Mesendoderm (in vitro differentiated cells): Measurements from ENCODE around the gene PRMT3.

Experiments used
- DNase-seq: peaks from one replicate; pipeline ENCODE4 v3.0.0; 2013
- H2AK5ac ChIP-seq: 2 replicates; pipeline ENCODE4 v1.6.1; 2013; ENCODE audit warnings: low read length, inconsistent platforms
- H2BK120ac ChIP-seq: 2 replicates; pipeline ENCODE4 v1.6.1; 2013; ENCODE audit warnings: low read depth, mild to moderate bottlenecking, low read length, moderate library complexity, mixed read lengths
- H2BK15ac ChIP-seq: replicated peaks from 2 replicates; pipeline ENCODE4 v1.6.1; 2013; ENCODE audit warnings: low read depth, mild to moderate bottlenecking, moderate library complexity
- H2BK5ac ChIP-seq: 2 replicates; pipeline ENCODE4 v1.6.1; 2013; ENCODE audit warnings: low read length, inconsistent platforms
- H3K18ac ChIP-seq: 2 replicates; pipeline ENCODE4 v1.6.1; 2013; ENCODE audit warnings: mild to moderate bottlenecking, low read length, mixed read lengths
- H3K23ac ChIP-seq: one replicate; pipeline ENCODE4 v1.6.1; 2013; ENCODE audit warnings: low read length
- H3K27ac ChIP-seq: 2 replicates; pipeline ENCODE4 v1.5.1; 2013; ENCODE audit warnings: low read depth, mild to moderate bottlenecking, inconsistent platforms, low read length, moderate library complexity
- H3K27me3 ChIP-seq: 2 replicates; pipeline ENCODE4 v1.6.1; 2013; ENCODE audit warnings: low read length, control low read depth, mild to moderate bottlenecking, inconsistent platforms; ENCODE audit not compliant: insufficient read depth, poor library complexity
- H3K36me3 ChIP-seq: 2 replicates; pipeline ENCODE4 v1.6.1; 2013; ENCODE audit warnings: low read length, inconsistent platforms; ENCODE audit not compliant: control insufficient read depth, insufficient read depth
- H3K4ac ChIP-seq: one replicate; pipeline ENCODE4 v1.6.1; 2013; ENCODE audit warnings: low read depth, mild to moderate bottlenecking, low read length, moderate library complexity
- H3K4me1 ChIP-seq: 2 replicates; pipeline ENCODE4 v1.6.1; 2013; ENCODE audit warnings: low read depth, low read length, inconsistent platforms; ENCODE audit not compliant: control insufficient read depth
- H3K4me2 ChIP-seq: 2 replicates; pipeline ENCODE4 v1.6.1; 2013; ENCODE audit warnings: low read length
- H3K4me3 ChIP-seq: 2 replicates; pipeline ENCODE4 v1.5.1; 2013; ENCODE audit warnings: mild to moderate bottlenecking, low read length
- H3K56ac ChIP-seq: one replicate; pipeline ENCODE4 v1.6.1; 2013; ENCODE audit warnings: low read length
- H3K79me1 ChIP-seq: 2 replicates; pipeline ENCODE4 v1.6.1; 2013; ENCODE audit warnings: low read length, inconsistent platforms
- H3K79me2 ChIP-seq: 2 replicates; pipeline ENCODE4 v1.6.1; 2013; ENCODE audit warnings: mild to moderate bottlenecking, low read length; ENCODE audit not compliant: control insufficient read depth, insufficient read depth
- H3K9ac ChIP-seq: 2 replicates; pipeline ENCODE4 v1.6.1; 2013; ENCODE audit warnings: low read length, inconsistent platforms
- H4K5ac ChIP-seq: one replicate; pipeline ENCODE4 v1.6.1; 2013; ENCODE audit warnings: low read length
- H4K8ac ChIP-seq: one replicate; pipeline ENCODE4 v1.6.1; 2013; ENCODE audit warnings: low read depth, mild to moderate bottlenecking, control low read depth, low read length, moderate library complexity
- WGBS: extraction: QIAGEN DNeasy Blood & Tissue Kit; methylation state at CpG from one replicate; pipeline ENCODE4 v1.1.7; 2013; ENCODE audit warnings: low lambda C conversion rate, missing lambda C conversion rate; ENCODE audit not compliant: insufficient coverage; ENCODE audit errors: extremely low coverage; 5-methylcytosine and 5-hydroxymethylcytosine counted together

PRMT3 gene

DNA sequence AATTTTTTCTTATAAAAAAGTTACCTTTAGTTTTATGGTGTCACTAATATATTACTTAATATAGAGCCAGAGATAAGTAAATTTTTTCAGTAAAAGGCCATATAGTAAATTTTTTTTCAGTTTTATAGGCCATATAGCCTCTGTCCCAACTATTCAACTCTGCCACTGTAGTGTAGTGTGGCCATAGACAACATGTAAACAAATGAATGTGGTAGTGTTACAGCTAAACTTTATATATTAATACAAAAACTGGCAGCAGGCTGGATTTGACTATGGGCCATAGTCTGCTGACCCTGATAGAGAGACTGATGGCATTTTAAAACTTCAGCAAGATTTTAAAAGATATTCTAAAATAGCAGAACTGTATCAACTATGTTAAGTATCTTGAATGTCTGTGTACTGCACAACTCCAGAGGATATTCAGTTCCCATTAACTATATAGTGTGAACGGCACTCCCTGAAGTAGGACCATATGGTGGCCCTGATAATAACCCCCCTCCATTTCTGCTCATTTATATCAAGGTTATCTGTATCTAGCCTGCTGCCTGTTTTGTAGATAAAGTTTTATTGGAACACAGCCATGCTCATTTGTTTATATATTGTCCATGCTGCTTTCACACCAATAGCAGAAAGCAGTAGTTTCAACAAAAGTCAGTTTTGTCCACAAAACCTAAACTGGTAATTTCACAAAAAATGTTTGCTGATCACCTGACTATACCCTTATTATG, 71.6 kb downstream of the PRMT3 start:
- Histone ChIP-seq H3K9ac (no peak overlapping the region), H3K4me1 (no peaks in the 10 kb centered on the region), H4K5ac (no peak overlapping the region), H3K23ac (no peak overlapping the region), H3K56ac (no peak overlapping the region), H2BK5ac (no peak overlapping the region), H3K4me2 (no peak overlapping the region), H2BK15ac (no peak overlapping the region), H3K18ac (no peak overlapping the region), H4K8ac (no peak overlapping the region), H3K4ac (no peak overlapping the region), H3K27me3 (no peaks in the 10 kb centered on the region), H3K79me2 (no peaks in the 10 kb centered on the region), H3K36me3 (no peaks in the 10 kb centered on the region), H3K4me3 (no peak overlapping the region), H3K27ac (no peak overlapping the region), H2BK120ac (no peak overlapping the region), H2AK5ac (no peak overlapping the region), H3K79me1 (no peaks in the 10 kb centered on the region)
- DNase-seq, result no peak
- no CpG with 5 or more reads among the region's 1 CpG for WGBS

GRCh38 chr11:20459865-20460264, 72.3 kb downstream of the PRMT3 start:
- no peak overlapping the region for H3K4me2 ChIP-seq
- H2BK15ac ChIP-seq, result no peak overlapping the region
- H2AK5ac ChIP-seq, result no peak overlapping the region
- H3K18ac ChIP-seq, result no peak overlapping the region
- H2BK120ac ChIP-seq, result no peak overlapping the region
- H3K79me1 ChIP-seq, result no peaks in the 10 kb centered on the region
- no peak overlapping the region for H3K4me3 ChIP-seq
- no peaks in the 10 kb centered on the region for H3K36me3 ChIP-seq
- H3K23ac ChIP-seq, result no peak overlapping the region
- DNase-seq, result no peak
- no peak overlapping the region for H3K27ac ChIP-seq
- no peaks in the 10 kb centered on the region for H3K4me1 ChIP-seq
- H2BK5ac ChIP-seq, result no peak overlapping the region
- no peak overlapping the region for H3K9ac ChIP-seq
- H3K79me2 ChIP-seq, result no peaks in the 10 kb centered on the region
- no CpG with 5 or more reads among the region's 5 CpGs for WGBS
- no peaks in the 10 kb centered on the region for H3K27me3 ChIP-seq
- no peak overlapping the region for H4K5ac ChIP-seq
- H4K8ac ChIP-seq, result no peak overlapping the region
- H3K4ac ChIP-seq, result no peak overlapping the region
- no peak overlapping the region for H3K56ac ChIP-seq

GRCh38 chr11:20464518-20464917, 77.0 kb downstream of the PRMT3 start:
- H4K8ac ChIP-seq, result no peak overlapping the region
- WGBS, result no CpG with 5 or more reads among the region's 2 CpGs
- no peak for DNase-seq

GRCh38 chr11:20467487-20468185, 80.1 kb downstream of the PRMT3 start:
- no peak overlapping the region for H4K8ac ChIP-seq
- no peak for DNase-seq
- no peak overlapping the region for H3K27ac ChIP-seq

More at GRCh38 chr11:20464518-20464917, 77.0 kb downstream of the PRMT3 start:
- Histone ChIP-seq H3K36me3 (no peaks in the 10 kb centered on the region), H3K4me2 (no peak overlapping the region), H2BK5ac (no peak overlapping the region), H3K23ac (no peak overlapping the region), H2BK15ac (no peak overlapping the region), H3K56ac (no peak overlapping the region), H3K27me3 (no peaks in the 10 kb centered on the region), H3K18ac (no peak overlapping the region), H3K79me2 (no peaks in the 10 kb centered on the region), H3K27ac (no peak overlapping the region), H3K4me3 (no peak overlapping the region), H4K5ac (no peak overlapping the region), H3K79me1 (no peaks in the 10 kb centered on the region), H2AK5ac (no peak overlapping the region), H3K4ac (no peak overlapping the region), H2BK120ac (no peak overlapping the region), H3K4me1 (no peaks in the 10 kb centered on the region), H3K9ac (no peak overlapping the region)

DNA sequence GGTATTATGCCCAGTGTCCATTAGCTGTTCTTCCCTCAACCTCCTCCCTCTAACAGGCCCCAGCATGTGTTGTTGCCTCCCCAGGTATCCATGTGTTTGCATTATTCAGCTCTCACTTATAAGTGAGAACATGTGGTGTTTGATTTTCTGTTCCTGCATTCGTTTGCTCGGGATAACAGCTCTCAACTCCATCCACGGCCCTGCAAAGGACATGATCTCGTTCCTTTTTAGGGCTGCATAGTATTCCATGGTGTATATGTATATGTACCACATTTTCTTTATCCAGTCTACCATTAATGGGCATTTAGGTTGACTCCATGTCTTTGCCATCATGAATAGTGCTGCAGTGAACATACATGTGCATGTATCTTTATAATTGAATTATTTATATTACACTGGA, 82.8 kb downstream of the PRMT3 start:
- no peaks in the 10 kb centered on the region for H3K79me2 ChIP-seq
- no peak overlapping the region for H4K8ac ChIP-seq
- no peak overlapping the region for H3K4me3 ChIP-seq
- no peaks in the 10 kb centered on the region for H3K27me3 ChIP-seq
- H2AK5ac ChIP-seq, result no peak overlapping the region
- H4K5ac ChIP-seq, result no peak overlapping the region
- no peaks in the 10 kb centered on the region for H3K4me1 ChIP-seq
- H3K9ac ChIP-seq, result no peak overlapping the region
- H2BK120ac ChIP-seq, result no peak overlapping the region
- H3K4ac ChIP-seq, result no peak overlapping the region
- WGBS, result no CpG with 5 or more reads among the region's 4 CpGs
- DNase-seq, result no peak
- H2BK5ac ChIP-seq, result no peak overlapping the region
- no peak overlapping the region for H3K18ac ChIP-seq
- H3K79me1 ChIP-seq, result no peaks in the 10 kb centered on the region
- H2BK15ac ChIP-seq, result no peak overlapping the region
- no peak overlapping the region for H3K56ac ChIP-seq
- H3K27ac ChIP-seq, result no peak overlapping the region
- H3K36me3 ChIP-seq, result no peaks in the 10 kb centered on the region
- H3K4me2 ChIP-seq, result no peak overlapping the region
- H3K23ac ChIP-seq, result no peak overlapping the region

More at GRCh38 chr11:20467487-20468185, 80.1 kb downstream of the PRMT3 start:
- no peaks in the 10 kb centered on the region for H3K79me1 ChIP-seq
- no peak overlapping the region for H2BK5ac ChIP-seq
- no peak overlapping the region for H2BK120ac ChIP-seq
- H3K27me3 ChIP-seq, result no peaks in the 10 kb centered on the region
- no peak overlapping the region for H3K56ac ChIP-seq
- H3K36me3 ChIP-seq, result no peaks in the 10 kb centered on the region
- H3K4ac ChIP-seq, result no peak overlapping the region
- H3K4me2 ChIP-seq, result no peak overlapping the region
- no peak overlapping the region for H3K23ac ChIP-seq
- no peak overlapping the region for H3K9ac ChIP-seq
- no peaks in the 10 kb centered on the region for H3K4me1 ChIP-seq
- H2BK15ac ChIP-seq, result no peak overlapping the region
- no CpG with 5 or more reads among the region's 6 CpGs for WGBS
- no peak overlapping the region for H2AK5ac ChIP-seq
- H3K4me3 ChIP-seq, result no peak overlapping the region
- no peaks in the 10 kb centered on the region for H3K79me2 ChIP-seq
- H3K18ac ChIP-seq, result no peak overlapping the region
- no peak overlapping the region for H4K5ac ChIP-seq
